Measurements from ENCODE around the gene SRCIN1.

DNA sequence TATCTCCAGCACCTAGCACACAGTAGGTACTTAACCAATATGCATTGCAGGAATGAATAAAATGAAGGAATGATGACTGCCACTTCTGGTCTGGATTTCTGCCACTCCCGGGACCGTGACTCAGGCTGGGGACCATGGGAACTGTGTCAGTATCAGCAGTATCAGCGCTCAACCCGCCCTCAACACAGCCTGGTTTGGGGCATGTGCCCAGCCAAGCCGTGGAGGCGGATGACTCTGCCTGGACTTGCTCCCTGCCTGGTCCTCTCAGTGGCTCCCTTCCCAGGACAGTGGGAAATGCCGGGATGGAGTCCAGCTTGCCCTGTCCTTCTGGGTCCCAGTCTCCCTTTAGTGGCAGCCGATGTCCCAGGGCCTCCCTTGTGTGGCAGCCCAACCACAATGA lies 55.1 kb downstream of the SRCIN1 start:
- TF ChIP-seq, protein P1, sequence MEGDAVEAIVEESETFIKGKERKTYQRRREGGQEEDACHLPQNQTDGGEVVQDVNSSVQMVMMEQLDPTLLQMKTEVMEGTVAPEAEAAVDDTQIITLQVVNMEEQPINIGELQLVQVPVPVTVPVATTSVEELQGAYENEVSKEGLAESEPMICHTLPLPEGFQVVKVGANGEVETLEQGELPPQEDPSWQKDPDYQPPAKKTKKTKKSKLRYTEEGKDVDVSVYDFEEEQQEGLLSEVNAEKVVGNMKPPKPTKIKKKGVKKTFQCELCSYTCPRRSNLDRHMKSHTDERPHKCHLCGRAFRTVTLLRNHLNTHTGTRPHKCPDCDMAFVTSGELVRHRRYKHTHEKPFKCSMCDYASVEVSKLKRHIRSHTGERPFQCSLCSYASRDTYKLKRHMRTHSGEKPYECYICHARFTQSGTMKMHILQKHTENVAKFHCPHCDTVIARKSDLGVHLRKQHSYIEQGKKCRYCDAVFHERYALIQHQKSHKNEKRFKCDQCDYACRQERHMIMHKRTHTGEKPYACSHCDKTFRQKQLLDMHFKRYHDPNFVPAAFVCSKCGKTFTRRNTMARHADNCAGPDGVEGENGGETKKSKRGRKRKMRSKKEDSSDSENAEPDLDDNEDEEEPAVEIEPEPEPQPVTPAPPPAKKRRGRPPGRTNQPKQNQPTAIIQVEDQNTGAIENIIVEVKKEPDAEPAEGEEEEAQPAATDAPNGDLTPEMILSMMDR (IDR thresholded peaks at IDR 0.05 in 4 of 5, conservative IDR thresholded peaks at IDR 0.05 in 1 of 5), result no peak
- no peak for TF ChIP-seq POLR2A (IDR thresholded peaks at IDR 0.05)

Data from gastrocnemius medialis (tissue), 4 donors.